H7 (cell line): ENCODE results near the gene NHERF2. TPM values are rescaled to one million over a fixed set of nuclear protein-coding genes. Genes with fewer than 3 reads are reported as not detected.
"Not testable (repeated sequence)": the region's sequence is repeated elsewhere in the genome, so short reads cannot be mapped to it uniquely, and the experiment has no call there.

ENCODE experiments used
- DNase-seq: peaks from one replicate; pipeline ENCODE4 v3.0.0; 2012
- H3K27me3 ChIP-seq: 2 replicates; pipeline ENCODE4 v1.6.0; 2011; ENCODE audit warnings: mild to moderate bottlenecking, low read length; ENCODE audit not compliant: control insufficient read depth, insufficient read depth
- H3K36me3 ChIP-seq: replicated peaks from 2 replicates; pipeline ENCODE4 v1.5.1; 2011; ENCODE audit warnings: low read length; ENCODE audit not compliant: control insufficient read depth, insufficient read depth
- H3K4me3 ChIP-seq: 2 replicates; pipeline ENCODE4 v1.5.1; 2011; ENCODE audit warnings: low read depth, mild to moderate bottlenecking, control low read depth, low read length, moderate library complexity; ENCODE audit not compliant: insufficient read depth
- total RNA-seq: library from RNA; depleted of rRNA; stranded (reverse); fragments of >200 nt; shearing (Covaris generic); gene quantifications from 2 replicates; pipeline ENCODE4 v1.2.3, GENCODE V29; 2014

Gene NHERF2
- total RNA-seq, 1 experiment from 2014 or later: 14.0 TPM

- not testable (repeated sequence) for H3K36me3 ChIP-seq, H3K4me3 ChIP-seq, H3K27me3 ChIP-seq, DNase-seq
Observed at GRCh38 chr16:2033909-2034695, 7.4 kb downstream of the NHERF2 start.

DNA sequence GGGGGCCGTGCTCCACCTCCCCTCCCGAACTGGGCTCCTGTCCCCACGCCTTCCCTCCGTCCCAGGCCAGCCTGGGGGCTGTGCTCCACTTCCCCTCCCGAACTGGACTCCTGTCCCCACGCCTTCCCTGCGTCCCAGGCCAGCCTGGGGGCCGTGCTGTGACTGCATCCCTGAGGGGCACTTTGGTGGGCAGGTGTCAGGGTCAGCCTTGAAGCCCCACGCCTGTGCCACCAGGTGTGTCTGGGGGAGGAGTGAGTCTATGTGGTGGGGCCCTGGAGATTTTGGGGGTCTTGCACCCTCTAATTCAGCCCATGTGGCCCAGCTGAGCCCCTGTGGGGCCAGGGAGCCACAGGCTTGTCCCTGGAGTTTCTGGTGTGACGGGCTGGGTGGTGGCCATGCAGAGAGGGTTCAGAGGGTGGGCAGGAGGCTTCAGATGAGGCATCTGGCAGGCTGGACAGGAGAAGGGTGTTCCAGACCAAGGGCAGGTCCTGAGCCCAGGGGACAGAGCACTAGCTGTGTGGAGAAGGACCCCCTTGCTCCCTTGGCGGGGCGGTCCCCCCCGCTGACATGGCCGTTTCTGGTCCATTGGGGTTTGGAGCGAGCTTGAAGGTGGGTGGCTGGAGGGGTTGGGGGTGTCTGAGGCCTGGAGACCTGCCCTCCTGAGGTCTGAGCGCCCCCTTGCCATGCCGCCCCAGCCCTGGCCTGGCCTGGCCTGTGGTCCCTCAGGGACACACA is 8.2 kb downstream of the NHERF2 start:
- H3K36me3 ChIP-seq: no peaks in the 10 kb centered on the region
- H3K4me3 ChIP-seq: no peak overlapping the region
- H3K27me3 ChIP-seq: no peaks in the 10 kb centered on the region
- DNase-seq: no peak

DNA sequence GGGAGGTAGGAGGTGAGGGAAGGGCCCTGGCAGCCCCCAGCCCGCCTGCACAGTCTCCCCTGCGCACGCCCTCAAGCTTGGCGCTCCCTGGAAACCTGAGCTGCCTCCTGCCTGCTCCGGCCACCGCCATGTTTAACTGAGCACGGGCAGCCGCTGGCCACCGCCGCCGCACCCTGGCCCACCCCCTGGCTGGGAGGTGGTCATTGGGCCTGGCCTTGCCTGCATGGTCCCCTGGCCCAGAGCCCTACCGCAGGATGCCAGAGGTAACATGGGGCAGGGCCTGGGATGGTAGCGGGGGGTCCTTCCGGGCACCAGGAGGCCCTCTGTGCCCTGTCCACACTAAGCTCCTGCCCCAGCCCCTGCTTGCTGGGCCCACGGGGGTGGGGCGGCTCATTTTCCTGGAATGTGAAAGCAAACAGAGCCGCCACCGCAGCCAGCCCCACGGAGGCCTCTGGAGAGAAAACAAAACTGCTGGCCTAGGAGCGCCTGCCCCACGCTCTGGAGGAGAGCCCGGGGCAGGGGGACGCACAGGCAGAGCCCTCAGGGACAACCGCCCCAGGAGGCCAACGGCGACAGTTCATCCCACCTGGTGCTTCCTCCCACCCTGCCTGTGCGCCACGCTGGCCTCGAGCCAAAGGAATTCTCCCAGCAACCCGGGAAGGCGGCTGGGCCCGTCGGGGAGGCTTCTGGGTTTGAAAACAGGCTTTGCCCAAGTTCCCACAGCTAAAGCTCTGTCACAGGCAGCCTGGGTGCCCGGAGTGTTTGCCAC is 8.9 kb downstream of the NHERF2 start:
- no peak overlapping the region for H3K4me3 ChIP-seq
- peak; percentile 76 for DNase-seq
- no peaks in the 10 kb centered on the region for H3K27me3 ChIP-seq
- no peaks in the 10 kb centered on the region for H3K36me3 ChIP-seq

DNA sequence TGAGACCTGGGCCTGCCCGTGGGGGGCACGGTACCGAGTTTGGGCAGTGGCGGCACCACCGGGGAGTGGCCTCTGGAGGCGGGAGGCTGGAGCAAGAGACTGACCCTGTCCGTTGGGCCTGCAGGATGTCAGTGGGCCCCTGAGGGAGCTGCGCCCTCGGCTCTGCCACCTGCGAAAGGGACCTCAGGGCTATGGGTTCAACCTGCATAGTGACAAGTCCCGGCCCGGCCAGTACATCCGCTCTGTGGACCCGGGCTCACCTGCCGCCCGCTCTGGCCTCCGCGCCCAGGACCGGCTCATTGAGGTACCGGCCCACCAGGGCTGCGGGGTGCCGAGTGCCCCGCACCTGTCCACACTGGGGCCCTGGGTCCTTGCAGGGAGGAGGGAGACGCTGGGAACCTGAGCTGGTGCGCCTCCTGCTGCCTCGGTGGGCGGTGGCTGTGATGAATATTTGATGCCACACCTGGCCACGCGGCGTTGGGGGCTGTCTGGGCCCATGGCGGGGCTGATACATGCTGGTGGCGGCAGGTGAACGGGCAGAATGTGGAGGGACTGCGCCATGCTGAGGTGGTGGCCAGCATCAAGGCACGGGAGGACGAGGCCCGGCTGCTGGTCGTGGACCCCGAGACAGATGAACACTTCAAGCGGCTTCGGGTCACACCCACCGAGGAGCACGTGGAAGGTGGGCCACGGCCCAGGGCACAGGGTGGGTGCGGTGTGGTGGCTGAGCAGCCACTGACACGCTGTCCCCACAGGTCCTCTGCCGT is 9.7 kb downstream of the NHERF2 start:
- Histone ChIP-seq H3K27me3 (no peaks in the 10 kb centered on the region), H3K4me3 (no peak overlapping the region), H3K36me3 (no peaks in the 10 kb centered on the region)
- DNase-seq: no peak

DNA sequence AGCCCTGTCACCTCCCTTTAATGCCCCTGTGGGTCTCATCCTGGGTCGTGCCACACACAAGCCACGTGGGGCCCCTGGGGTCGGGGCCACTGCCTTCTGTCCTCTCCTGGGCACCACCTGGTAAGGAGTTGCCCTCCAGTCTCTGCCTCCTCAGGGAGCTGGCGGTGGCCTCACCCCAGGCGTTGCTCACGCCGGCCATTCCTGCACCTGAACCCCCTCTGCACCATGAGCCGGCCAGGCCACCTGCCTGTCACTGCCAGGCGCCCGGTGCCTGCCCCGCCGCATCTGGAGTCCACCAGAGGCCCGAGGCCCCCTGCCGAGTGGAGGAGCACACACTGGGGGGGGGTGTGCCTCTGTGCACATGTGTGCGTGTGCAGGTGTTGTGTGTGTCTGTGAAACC is 10.4 kb downstream of the NHERF2 start:
- Histone ChIP-seq H3K36me3 (no peaks in the 10 kb centered on the region), H3K27me3 (no peaks in the 10 kb centered on the region), H3K4me3 (no peak overlapping the region)
- DNase-seq: no peak

DNA sequence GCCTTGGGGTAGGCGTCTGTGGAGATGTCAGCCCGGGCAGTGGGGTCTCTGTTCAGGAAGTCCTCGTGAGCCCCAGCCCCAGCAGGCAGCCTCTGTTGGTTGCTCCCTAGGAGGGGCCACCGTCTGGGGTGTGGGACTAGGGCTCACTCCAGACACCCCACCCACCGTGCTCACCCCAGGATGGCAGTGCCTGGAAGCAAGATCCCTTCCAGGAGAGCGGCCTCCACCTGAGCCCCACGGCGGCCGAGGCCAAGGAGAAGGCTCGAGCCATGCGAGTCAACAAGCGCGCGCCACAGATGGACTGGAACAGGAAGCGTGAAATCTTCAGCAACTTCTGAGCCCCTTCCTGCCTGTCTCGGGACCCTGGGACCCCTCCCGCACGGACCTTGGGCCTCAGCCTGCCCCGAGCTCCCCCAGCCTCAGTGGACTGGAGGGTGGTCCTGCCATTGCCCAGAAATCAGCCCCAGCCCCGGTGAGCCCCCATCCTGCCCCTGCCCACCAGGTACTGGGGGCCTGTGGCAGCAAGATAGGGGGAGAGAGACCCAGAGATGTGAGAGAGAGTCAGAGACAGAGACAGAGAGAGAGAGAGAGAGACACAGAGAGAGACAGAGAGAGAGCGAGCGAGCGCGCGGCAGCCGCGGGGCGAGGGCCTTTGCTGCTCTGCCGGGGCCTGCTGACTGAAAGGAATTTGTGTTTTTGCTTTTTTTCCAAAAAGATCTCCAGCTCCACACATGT is 11.1 kb downstream of the NHERF2 start:
- Histone ChIP-seq H3K36me3 (no peaks in the 10 kb centered on the region), H3K27me3 (no peaks in the 10 kb centered on the region), H3K4me3 (no peak overlapping the region)
- DNase-seq: no peak

DNA sequence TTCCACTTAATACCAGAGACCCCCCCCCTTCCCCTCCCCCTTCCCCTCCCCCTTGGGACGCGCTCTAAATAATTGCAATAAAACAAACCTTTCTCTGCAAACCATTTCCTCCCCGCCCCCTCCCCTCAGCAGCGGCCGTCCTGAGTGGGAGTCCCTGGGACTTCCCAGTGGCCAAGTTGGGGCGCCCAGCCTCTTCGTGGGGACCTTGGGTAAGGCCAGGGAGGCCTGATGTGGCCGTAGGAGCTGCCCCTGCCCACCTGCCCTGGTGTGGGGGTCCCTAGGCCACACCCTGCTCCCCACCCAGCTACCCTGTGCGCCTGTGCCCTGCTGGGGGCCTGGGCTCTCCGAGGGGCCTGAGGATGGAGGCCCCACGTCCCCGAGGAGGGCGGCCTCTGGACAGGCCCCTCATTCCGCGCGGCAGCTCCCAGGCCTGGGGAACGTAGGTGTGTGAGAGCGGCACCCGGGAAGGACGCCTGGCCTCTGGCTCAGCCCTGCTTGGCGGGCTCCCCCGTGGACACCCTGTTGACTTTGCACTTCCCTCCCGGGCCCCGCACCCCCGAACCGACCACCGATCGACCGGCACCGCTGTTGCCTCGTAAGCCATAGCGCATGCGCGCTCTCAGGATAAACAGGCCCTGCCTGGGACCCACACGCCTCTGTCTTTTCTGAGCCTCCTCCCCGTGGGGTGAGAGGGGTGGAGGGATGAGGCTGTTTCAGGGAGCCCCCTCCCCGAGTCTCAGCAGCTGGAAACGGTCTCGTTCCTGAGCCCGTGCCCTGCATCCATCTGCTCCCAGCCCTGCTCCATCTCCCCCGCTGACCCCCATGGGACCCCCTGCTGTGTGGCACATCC is 11.9 kb downstream of the NHERF2 start:
- H3K4me3 ChIP-seq: no peak overlapping the region
- H3K27me3 ChIP-seq: no peaks in the 10 kb centered on the region
- DNase-seq: peak; percentile 84
- H3K36me3 ChIP-seq: peaks cover 2% of the 10 kb centered on the region

GRCh38 chr16:2039274-2040031 is 12.8 kb downstream of the NHERF2 start:
- Histone ChIP-seq H3K36me3 (peaks cover 2% of the 10 kb centered on the region), H3K4me3 (no peak overlapping the region), H3K27me3 (no peaks in the 10 kb centered on the region)
- DNase-seq: no peak

GRCh38 chr16:2040041-2040786 is 13.5 kb downstream of the NHERF2 start:
- no peak overlapping the region for H3K4me3 ChIP-seq
- peaks cover 2% of the 10 kb centered on the region for H3K36me3 ChIP-seq
- no peak for DNase-seq
- no peaks in the 10 kb centered on the region for H3K27me3 ChIP-seq

DNA sequence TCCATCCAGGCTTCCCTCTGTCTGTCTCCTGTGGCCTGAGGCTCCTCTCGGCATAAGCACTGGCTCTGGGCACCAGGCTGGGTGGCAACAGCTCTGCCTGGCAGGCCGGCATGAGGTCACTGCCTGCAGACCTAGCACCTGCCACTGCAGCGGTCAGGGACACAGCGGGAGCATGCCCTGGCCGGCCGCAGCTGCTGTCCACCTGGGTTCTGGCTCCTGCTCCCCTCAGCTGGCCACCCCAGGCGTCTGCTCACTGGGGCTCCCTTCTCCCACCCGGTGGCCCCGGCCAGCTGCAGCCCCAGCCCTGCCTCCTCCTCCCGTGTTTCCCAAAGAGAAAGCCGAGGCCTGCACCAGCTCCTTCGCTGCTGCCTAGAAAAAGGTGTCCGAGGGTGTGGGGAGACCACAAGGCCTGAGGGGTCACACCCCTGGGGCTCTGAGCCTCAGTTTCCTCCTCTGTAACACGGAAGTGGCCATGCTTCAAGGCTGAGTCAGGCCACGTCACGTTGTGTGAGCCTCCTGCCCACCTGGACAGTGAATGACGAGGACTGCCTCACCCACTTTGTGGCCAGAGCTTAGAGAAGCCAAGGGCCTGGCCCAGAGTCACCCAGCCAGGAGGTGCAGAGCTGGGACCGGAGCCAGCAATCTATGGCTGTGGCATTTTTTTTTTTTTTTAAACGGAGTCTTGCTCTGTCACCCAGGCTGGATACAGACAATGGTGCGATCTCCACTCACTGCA is 14.3 kb downstream of the NHERF2 start:
- no peaks in the 10 kb centered on the region for H3K27me3 ChIP-seq
- H3K36me3 ChIP-seq: peaks cover 2% of the 10 kb centered on the region
- no peak overlapping the region for H3K4me3 ChIP-seq
- DNase-seq: no peak

- Histone ChIP-seq H3K36me3 (peaks cover 2% of the 10 kb centered on the region), H3K27me3 (no peaks in the 10 kb centered on the region), H3K4me3 (no peak overlapping the region)
- DNase-seq: no peak
Observed at GRCh38 chr16:2042171-2042985, 15.7 kb downstream of the NHERF2 start.
